Measurements from ENCODE around the gene SMYD2.
"Not testable (repeated sequence)": the region's sequence is repeated elsewhere in the genome, so short reads cannot be mapped to it uniquely, and the experiment has no call there.

SMYD2 gene

GRCh38 chr1:214271995-214272731 is 8.8 kb upstream of the SMYD2 start:
- no peak for DNase-seq

- DNase-seq = no peak
Measured at GRCh38 chr1:214272964-214273533, 7.9 kb upstream of the SMYD2 start.

- not testable (repeated sequence) for DNase-seq
Measured at GRCh38 chr1:214275700-214276099, 5.3 kb upstream of the SMYD2 start.

GRCh38 chr1:214276786-214277185 is 4.2 kb upstream of the SMYD2 start:
- DNase-seq = no peak

DNA sequence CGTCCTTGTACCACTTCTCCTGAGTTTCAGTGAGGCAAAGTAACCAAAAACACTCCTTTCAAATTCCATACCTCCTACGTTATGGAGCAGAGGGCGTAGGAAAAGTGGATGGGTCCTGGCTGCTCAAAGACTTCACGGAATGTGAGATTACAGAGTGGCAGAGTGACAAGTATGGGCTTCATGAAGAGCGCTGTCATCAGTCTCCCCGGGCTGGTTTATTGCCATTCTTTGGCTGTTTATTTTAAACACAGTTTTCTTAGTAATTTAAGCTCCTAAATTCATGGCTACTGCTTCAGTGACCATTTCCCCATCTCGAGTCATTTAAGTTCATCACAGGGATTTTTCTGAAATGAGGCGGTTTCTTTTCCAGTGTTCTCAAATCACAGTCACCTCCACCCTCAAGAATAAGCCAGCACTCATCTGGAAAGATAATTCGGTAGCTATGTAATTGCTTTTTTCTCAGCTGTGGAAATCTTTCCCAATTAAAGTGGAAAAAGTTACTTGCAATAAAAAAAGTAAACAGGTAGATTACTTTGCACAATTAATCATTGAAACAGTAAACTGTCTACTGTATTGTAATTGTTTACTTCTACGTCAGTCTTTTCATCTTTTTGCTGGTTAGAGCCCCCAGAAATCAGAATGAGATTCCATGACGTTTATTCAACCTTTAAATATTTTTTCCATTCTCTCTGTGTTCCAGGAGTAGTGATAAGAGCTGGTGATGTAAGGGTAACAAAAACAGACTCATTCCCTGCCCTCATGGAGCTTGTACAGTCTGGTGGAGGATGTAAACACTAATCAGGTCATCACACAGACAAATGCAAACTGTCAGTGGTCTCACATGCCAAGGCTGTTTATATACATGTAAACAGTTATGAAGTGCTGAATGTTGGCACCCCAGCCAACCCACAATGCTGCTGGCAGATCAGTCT is 3.0 kb upstream of the SMYD2 start:
- no peak for DNase-seq

DNA sequence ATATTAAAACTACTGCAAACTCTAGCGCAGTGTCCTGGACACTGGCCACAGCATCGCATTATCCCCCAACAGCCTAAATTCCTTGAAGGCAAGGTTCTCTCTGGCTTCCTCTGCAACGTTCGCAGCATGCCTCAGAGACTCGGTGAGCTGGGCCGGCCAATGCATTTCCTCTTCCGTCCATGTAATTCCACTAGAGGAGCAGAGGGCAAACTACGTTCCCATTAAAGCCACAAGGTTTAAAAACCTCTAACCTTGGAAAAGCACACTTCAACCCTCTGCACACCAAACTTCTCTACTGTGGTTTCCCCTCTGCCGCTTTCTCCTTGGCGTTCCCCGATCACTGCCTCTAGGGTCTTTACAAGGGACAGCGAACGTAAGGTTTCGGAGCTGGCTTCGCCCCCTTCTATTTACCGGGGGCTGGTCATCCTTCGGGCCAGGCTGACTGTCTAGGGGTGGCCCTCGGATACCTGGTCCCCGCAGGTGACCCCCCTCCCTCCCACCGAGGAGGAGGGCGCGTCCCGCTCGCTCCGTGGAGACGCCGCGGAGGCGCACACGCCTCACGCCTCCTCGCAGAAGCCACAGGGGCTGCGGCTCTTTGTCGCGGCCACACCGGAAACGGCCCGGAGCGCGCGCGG is 456 bp upstream of the SMYD2 start:
- no peak for DNase-seq

- no peak for DNase-seq
Measured at GRCh38 chr1:214281720-214282629, 1.0 kb downstream of the SMYD2 start.

GRCh38 chr1:214282630-214283242 is 1.8 kb downstream of the SMYD2 start:
- no peak for DNase-seq

- no peak for DNase-seq
Measured at GRCh38 chr1:214285610-214286440, 4.9 kb downstream of the SMYD2 start.

- DNase-seq = no peak
Measured at GRCh38 chr1:214287884-214288283, 6.9 kb downstream of the SMYD2 start.

DNA sequence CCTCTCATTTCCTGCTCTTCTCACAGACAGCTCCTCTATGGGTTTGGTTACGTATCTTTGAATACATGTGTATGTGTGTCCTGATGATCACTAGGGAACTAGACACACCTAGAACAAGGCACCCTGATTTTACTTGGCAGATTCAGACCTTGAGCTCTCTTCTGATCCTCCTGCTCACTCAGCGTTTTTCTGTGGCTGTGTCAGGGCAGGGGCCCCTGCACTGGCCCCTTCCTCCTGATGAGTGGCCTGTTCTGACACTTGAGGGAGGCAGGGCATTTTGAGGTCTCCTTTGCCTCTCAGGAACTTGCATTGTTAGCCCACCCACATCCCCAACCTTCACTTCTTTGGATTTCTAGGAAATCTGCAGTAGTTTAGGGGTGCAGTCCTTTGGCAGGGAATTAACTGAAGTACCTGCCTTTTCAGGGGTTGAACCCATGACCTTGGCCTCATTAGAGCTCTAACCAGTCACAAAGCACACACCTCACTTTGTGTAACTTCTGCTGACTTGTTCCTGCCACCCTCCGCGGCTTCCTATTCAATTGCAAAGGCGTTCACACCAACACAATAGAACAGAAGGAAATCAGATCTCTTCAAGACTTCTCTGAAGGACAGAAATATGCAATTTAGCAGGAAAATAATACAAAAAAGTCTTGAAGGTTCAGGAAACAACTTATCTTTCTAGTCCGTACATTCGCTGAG is 8.8 kb downstream of the SMYD2 start:
- no peak for DNase-seq

DNA sequence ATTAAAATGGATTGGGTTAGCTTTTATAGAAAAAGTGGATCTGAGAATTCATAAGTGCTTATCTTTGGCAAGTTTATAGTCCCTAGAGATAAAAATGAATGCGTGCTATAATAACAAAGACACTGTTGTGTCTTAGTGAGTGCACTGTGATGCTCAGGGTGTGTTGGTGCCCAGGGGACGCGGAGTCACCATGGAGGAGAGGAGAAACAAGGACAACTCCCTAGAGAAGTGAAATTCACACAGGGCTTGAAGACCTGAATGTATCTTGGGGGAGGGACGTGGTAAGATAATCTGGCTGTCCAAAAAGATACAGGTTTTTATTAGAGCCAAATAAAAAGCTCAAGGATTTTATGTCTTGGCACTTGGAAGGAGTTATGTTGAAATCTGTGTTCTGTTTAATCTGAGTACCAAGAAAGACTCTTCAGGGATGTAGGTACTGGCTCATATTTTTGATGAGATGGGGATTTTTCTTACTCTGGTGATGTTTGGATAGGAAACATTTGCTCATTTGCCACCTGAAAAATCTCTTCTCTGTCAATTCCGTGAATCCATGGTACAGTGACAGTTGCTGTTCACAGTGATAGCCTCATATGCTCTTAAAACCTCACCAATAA is 9.6 kb downstream of the SMYD2 start:
- no peak for DNase-seq

DNA sequence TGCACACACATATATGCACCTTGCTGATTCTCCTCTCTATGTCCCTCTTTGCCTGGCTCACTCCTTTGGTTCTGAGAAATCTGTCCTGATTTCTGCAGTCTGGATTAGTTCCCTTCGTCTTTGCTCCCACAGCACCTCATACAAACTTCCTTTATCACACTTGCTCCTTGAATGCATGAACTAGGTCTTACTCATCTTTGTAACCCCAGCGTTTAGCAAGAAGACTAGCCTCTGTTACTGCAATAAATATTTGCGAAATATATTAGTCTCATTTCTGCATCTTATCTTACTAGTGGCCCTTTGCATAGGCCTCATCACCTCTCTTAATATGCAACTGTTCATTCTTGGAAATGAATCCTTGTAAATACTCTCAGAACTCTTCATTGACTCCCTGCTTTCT is 11.4 kb downstream of the SMYD2 start:
- DNase-seq = no peak

DNA sequence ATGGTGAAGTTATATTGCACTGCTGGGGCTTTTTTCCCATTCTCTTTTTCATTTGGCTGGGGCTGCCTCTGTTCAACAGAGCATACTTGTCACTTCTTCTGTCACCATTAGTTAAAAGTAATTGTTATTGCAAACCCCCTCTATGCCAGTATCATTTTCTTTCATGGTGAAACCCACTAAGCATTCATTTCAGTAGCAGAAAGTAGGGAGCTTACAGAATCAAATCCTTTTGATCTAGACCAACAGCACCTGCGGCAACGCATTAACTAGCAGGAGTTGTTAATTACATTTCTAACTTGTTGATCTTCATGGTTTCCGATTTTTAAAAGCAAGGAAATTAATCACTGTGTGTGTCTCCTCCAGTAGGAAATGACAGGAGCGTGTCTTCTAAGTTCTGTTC is 15.0 kb downstream of the SMYD2 start:
- no peak for DNase-seq

DNA sequence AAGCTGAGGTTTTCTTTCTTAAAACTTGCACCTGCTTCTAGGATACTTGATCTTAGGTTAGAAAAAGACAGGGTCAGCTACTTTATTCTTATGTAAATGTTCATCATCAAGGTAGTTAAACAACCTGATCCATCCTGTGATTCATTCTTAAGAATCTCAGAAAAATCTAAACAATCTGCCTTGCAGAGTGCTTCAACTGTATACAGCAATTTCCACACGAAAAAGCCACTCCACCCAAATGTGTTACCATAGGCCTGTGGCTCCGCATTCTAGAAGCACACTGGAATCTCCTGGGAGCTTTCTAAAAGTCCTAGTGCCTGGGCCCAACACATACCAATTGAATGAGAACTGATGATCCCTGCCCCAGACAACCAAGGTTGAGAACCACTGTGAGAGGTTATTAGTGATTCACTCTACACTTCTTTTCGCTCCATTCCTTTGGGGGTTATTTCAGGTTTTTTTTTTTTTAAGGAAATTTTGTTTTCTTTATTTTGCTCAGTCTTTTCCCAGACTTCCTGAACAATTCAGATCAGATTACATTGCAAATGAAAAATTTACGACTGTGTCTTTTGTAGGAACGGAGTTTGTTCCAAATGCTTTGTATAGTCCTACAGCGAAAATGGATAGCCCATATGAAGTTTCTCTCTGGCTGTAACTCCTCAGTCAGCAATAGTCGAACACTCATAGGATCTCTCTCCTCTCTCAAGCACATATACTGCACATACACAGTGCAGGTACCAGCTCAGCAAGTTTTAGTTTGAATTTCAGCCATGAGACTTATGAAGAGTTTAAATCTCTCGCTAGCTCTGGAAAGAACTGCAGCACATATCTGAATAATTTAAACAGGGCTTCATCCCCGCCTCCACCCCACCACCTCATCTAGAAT is 16.1 kb downstream of the SMYD2 start:
- DNase-seq = no peak

GRCh38 chr1:214300149-214300780 is 19.3 kb downstream of the SMYD2 start:
- DNase-seq = no peak

DNA sequence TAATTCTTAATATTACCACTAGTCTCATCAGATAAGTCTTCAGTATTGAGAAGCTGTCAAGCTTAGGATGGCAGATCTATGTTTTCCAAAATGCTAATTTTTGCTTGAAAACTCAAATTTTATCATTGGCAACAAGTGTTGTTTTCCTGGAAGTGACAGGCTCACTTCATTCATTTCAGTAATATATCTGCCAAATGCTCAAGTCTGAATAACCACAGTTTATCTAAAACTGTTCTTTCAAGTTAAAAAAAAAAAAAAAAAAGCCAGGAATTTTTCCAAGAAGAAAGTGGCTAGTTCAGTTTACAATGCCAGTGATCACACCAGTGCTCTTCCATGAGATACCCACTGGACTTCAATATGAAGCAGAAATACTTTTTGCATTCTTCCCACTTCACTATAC is 20.6 kb downstream of the SMYD2 start:
- DNase-seq = no peak
